Lower lobe of right lung (tissue), 2 donors: ENCODE measurements around the gene LILRA2. TPM values are rescaled to one million over a fixed set of nuclear protein-coding genes. Genes with fewer than 3 reads are reported as not detected.

Source experiments
- ATAC-seq, 2 donors: fragments of 200-7000 bp; cut with Tn5 transposase; one replicate each; pipeline ENCODE4 v1.9.1; 2020 to 2022; ENCODE audit warnings: mild to moderate bottlenecking in 2 of 2, moderate library complexity in 2 of 2
- DNase-seq: peaks from one replicate; pipeline ENCODE4 v3.0.0-alpha.2; 2020
- H3K27ac ChIP-seq: fragments of 200-600 bp; one replicate; pipeline ENCODE4 v1.8.0; 2022
- H3K27me3 ChIP-seq: fragments of 200-600 bp; one replicate; pipeline ENCODE4 v1.8.0; 2022; ENCODE audit warnings: low read depth
- H3K36me3 ChIP-seq: fragments of 200-600 bp; one replicate; pipeline ENCODE4 v1.8.0; 2022; ENCODE audit warnings: mild to moderate bottlenecking
- H3K4me1 ChIP-seq: fragments of 200-600 bp; one replicate; pipeline ENCODE4 v1.8.0; 2022
- H3K4me3 ChIP-seq: fragments of 200-600 bp; one replicate; pipeline ENCODE4 v1.8.0; 2022; ENCODE audit warnings: mild to moderate bottlenecking
- H3K9me3 ChIP-seq: fragments of 200-600 bp; one replicate; pipeline ENCODE4 v1.8.0; 2022
- CTCF ChIP-seq: fragments of 200-600 bp; IDR thresholded peaks from one replicate; pipeline ENCODE4 v1.8.0; 2022; ENCODE audit warnings: antibody characterized with exemption, mild to moderate bottlenecking
- intact Hi-C: fragments of 100-400 bp; cut with DNase I; formaldehyde crosslinking; loops from one replicate; pipeline ENCODE4 v1.11.0; 2022
- total RNA-seq: library from RNA; stranded (reverse); fragmentation: NEBNext Ultra II Directional; extraction: Animal tissue kit (Norgen Biotek cat#: 25700); gene quantifications from one replicate; pipeline ENCODE4 v1.2.1, GENCODE V29; 2021
- donor health status: DM: no; HTN: yes; CAD: no; lungs with severe emphysema.

Gene LILRA2
- total RNA-seq, 1 donor from 2014 or later: 25.3 TPM

GRCh38 chr19:54549224-54549623 lies 24.4 kb upstream of the LILRA2 start:
- DNase-seq: no peak
- no peak for ATAC-seq
- no peak overlapping the region for H3K4me3 ChIP-seq
- no peaks in the 10 kb centered on the region for H3K9me3 ChIP-seq
- no peak for TF ChIP-seq CTCF
- peaks cover 19% of the 10 kb centered on the region for H3K27me3 ChIP-seq
- intact Hi-C loops: no loop called here
- H3K4me1 ChIP-seq: no peaks in the 10 kb centered on the region
- no peaks in the 10 kb centered on the region for H3K36me3 ChIP-seq
- no peak overlapping the region for H3K27ac ChIP-seq

DNA sequence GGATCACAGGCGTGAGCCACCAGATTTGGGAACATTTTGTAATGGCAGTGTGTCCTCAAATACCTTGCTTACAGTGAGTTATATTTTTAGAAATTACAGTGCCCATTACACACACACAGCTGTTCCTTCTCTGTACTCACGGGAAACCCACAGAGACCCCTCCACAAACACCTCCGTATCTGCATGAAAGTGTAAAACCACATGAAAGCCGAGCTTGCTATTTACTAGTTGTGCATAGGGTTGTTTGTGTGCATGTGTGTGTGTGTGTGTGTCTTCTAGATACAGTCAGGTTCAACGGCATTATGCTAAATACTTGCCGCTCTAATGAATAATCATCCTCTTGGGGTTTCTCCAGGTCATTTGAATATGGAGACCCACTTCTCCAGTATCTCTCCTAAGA lies 22.3 kb upstream of the LILRA2 start:
- Histone ChIP-seq H3K36me3 (no peaks in the 10 kb centered on the region), H3K4me1 (no peaks in the 10 kb centered on the region), H3K27ac (no peak overlapping the region), H3K9me3 (no peaks in the 10 kb centered on the region), H3K4me3 (no peak overlapping the region), H3K27me3 (peaks cover 28% of the 10 kb centered on the region)
- no peak for DNase-seq
- TF ChIP-seq CTCF: no peak
- ATAC-seq: no peak
- intact Hi-C loops: no loop called here

- intact Hi-C loops: no loop called here
- peaks cover 22% of the 10 kb centered on the region for H3K27me3 ChIP-seq
- no peaks in the 10 kb centered on the region for H3K9me3 ChIP-seq
- H3K4me1 ChIP-seq: no peaks in the 10 kb centered on the region
- no peak for TF ChIP-seq CTCF
- H3K27ac ChIP-seq: no peak overlapping the region
- no peaks in the 10 kb centered on the region for H3K36me3 ChIP-seq
- peak; percentile 55 for DNase-seq
- H3K4me3 ChIP-seq: no peak overlapping the region
- ATAC-seq: peak; percentile 36 to 39
These were observed 21.4 kb upstream of the LILRA2 start for GRCh38 chr19:54551950-54552912.

GRCh38 chr19:54552913-54553310 lies 20.7 kb upstream of the LILRA2 start:
- intact Hi-C loops: no loop called here
- DNase-seq: no peak
- no peaks in the 10 kb centered on the region for H3K36me3 ChIP-seq
- no peaks in the 10 kb centered on the region for H3K4me1 ChIP-seq
- no peaks in the 10 kb centered on the region for H3K9me3 ChIP-seq
- H3K27ac ChIP-seq: no peak overlapping the region
- peaks cover 22% of the 10 kb centered on the region for H3K27me3 ChIP-seq
- TF ChIP-seq CTCF: no peak
- no peak overlapping the region for H3K4me3 ChIP-seq
- no peak for ATAC-seq

DNA sequence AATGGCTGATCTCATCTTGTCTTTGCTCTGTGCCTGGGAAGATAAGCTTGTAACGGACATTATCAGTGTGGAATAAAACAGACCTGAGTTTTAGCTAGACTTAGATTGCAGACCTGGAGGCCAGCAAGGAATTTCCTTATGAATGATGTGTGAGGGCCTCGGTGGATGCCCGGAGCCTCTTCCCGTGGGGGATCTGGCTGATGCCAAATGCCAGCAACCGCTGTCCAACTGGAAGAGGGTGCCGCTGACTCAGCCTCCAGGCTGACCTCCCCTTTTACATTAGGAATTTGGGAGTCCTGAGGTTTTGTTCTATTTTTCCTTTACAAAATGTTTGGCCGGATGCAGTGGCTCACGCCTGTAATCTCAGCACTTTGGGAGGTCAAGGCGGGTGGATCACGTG lies 19.6 kb upstream of the LILRA2 start:
- H3K27me3 ChIP-seq: peaks cover 27% of the 10 kb centered on the region
- no peak overlapping the region for H3K4me3 ChIP-seq
- ATAC-seq: no peak
- no peak overlapping the region for H3K27ac ChIP-seq
- no peaks in the 10 kb centered on the region for H3K36me3 ChIP-seq
- no peak for DNase-seq
- no peaks in the 10 kb centered on the region for H3K4me1 ChIP-seq
- intact Hi-C loops: no loop called here
- TF ChIP-seq CTCF: no peak
- H3K9me3 ChIP-seq: no peaks in the 10 kb centered on the region
